ENCODE results near the gene TRAFD1. TPM values are rescaled to one million over a fixed set of nuclear protein-coding genes. Genes with fewer than 3 reads are reported as not detected.

The TRAFD1 gene
- total and polyA plus RNA-seq, 9 of the 15 experiments (the other 6 are each of a cell fraction or from before 2014, with no cell fraction given): 41.3 to 85.5 (median 54.5) TPM

DNA sequence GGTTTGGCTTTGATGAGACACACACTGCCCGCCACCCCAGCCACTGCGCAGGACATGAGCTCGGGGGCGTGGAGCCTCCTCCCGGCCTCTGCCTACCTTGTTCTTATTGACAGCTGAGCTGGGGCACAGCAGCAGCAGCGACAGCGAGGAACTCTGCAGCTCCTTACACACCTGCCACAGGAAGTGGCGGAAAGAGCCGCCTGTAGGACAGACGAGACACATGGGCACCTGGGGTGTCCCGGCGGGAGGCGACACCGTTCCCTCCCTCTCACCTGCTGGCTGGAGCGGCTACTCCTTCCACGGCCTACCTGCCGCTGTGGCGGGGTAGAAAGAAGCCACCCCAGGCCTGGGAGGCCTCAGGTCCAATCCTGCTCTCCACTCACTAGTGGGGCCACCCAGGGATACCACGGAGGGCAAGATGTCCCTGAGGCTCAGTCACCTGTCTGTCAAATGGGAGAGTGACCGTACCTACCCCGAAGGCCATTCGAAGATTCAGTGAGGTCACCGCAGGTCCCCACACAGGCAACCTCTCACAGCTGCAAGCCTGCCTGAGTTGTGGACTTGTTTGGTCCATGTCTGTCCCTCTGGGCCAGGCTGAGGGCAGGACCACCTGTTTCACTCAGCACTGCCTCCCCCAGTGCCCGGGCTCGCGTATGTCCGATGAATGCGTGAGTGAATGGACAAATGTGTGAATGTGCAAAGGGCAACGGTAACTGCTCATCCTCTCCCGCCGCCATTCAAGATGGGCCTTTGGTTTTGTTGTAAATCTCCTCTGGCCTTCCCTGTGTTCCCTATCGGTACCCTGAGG, 42.6 kb downstream of the TRAFD1 start:
- no peak overlapping the region for H3K4me3 ChIP-seq
- H3K9me3 ChIP-seq (replicated peaks; ENCODE audit: control insufficient read depth, insufficient read depth, low read depth, low read length): no peaks in the 10 kb centered on the region
- intact Hi-C loops (cut with micrococcal nuclease) (no loop called here), in situ Hi-C loops (cut with MboI) (no loop called here)
- 88% methylated on average over 29 of the region's 32 CpGs for WGBS (ENCODE audit: insufficient coverage, low coverage, missing lambda C conversion rate)
- POLR2A ChIA-PET: interaction anchor here (0.6 to 0.8 kb wide), 2 partner anchors 11 to 234 kb away, joined by 3 to 4 read pairs; no protein-coding TSS in a partner anchor
- ATAC-seq (no peak), FAIRE-seq (no peak), DNase-seq (ENCODE audit: extremely low read depth in 1 of 4, low spot score in 3 of 4) (no peak)
- peak overlapping the region in 1 of 2 experiments; percentile 71; a peak in 2 of 4 replicates for H3K9ac ChIP-seq (ENCODE audit: insufficient read depth in 1 of 2, low read depth in 2 of 2, low read length in 2 of 2)
- H3K4me2 ChIP-seq (ENCODE audit: insufficient read depth, low read length): no peak overlapping the region
- H2AFZ ChIP-seq (ENCODE audit: low read depth, low read length): no peak overlapping the region
- peaks cover 0 to 25% of the 10 kb centered on the region in 2 experiments; a peak in 2 of 5 replicates for H3K4me1 ChIP-seq (replicated peaks in 1 of 2; ENCODE audit: control insufficient read depth in 2 of 2, insufficient read depth in 2 of 2, low read length in 2 of 2)
- H3K36me3 ChIP-seq (ENCODE audit: control insufficient read depth, insufficient read depth, low read length): peaks cover 29% of the 10 kb centered on the region; the same call in 2 of the 3 replicates
- CTCF ChIA-PET (ENCODE audit: low intra/inter-chr PET ratio): no interaction called here
- H3K27ac ChIP-seq (ENCODE audit: extremely low read depth, low read depth, low read length): no peak overlapping the region
- TF ChIP-seq POLR2G (IDR thresholded peaks at IDR 0.05; ENCODE audit: low read depth, low read length) (peak; percentile 40; the same call in 1 of the 2 replicates), MAFK (IDR thresholded peaks at IDR 0.05; ENCODE audit: low read length) (no peak), RBM22 (IDR thresholded peaks at IDR 0.05; ENCODE audit: low read depth, low read length, poor library complexity, severe bottlenecking) (peak; percentile 32)
- TF ChIP-seq, protein P1, sequence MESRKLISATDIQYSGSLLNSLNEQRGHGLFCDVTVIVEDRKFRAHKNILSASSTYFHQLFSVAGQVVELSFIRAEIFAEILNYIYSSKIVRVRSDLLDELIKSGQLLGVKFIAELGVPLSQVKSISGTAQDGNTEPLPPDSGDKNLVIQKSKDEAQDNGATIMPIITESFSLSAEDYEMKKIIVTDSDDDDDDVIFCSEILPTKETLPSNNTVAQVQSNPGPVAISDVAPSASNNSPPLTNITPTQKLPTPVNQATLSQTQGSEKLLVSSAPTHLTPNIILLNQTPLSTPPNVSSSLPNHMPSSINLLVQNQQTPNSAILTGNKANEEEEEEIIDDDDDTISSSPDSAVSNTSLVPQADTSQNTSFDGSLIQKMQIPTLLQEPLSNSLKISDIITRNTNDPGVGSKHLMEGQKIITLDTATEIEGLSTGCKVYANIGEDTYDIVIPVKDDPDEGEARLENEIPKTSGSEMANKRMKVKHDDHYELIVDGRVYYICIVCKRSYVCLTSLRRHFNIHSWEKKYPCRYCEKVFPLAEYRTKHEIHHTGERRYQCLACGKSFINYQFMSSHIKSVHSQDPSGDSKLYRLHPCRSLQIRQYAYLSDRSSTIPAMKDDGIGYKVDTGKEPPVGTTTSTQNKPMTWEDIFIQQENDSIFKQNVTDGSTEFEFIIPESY (CRISPR knock-in tag; IDR thresholded peaks at IDR 0.05): peak; percentile 67
- no peaks in the 10 kb centered on the region for H4K20me1 ChIP-seq (replicated peaks; ENCODE audit: control insufficient read depth, insufficient read depth, low read length)
- no peaks in the 10 kb centered on the region for H3K27me3 ChIP-seq (ENCODE audit: control insufficient read depth in 2 of 2, insufficient read depth in 2 of 2, low read length in 2 of 2)
- no peaks in the 10 kb centered on the region for H3K79me2 ChIP-seq (ENCODE audit: control insufficient read depth, insufficient read depth, low read length)
- H3K9me1 ChIP-seq (ENCODE audit: control insufficient read depth, insufficient read depth, low read length): no peaks in the 10 kb centered on the region
- BruUV-seq (replicated peaks): no TSS peak
